Measurements from ENCODE around the gene GAN.

The GAN gene

DNA sequence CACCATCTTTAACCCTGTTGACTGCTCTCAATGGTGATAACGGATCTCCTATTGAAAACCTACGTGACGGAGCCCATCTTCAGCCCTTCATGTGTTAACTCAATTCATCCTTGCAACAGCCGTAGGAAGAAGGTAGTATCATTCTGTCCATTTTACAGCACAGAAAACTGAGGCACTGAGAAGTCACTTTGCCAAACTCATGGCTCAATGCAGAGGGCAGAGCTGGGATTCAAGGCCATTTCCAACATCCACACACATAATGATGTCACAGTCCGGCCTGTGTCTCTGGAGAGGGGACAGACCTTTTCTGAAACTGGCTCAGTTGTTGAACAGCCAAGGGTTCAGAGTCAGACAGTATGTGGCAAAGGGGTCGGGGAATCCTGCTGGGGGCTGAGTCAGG lies 77.2 kb downstream of the GAN start:
- H3K36me3 ChIP-seq (ENCODE audit: control insufficient read depth, insufficient read depth, low read length): no peaks in the 10 kb centered on the region
- H3K27ac ChIP-seq (ENCODE audit: insufficient read depth, low read length, poor library complexity, severe bottlenecking): no peak overlapping the region
- H3K27me3 ChIP-seq (replicated peaks; ENCODE audit: control insufficient read depth, insufficient read depth, low read length, poor library complexity, severe bottlenecking): no peaks in the 10 kb centered on the region
- no peak overlapping the region for H3K4me3 ChIP-seq (ENCODE audit: insufficient read depth, low read depth, low read length, poor library complexity, severe bottlenecking)
- H3K9me3 ChIP-seq (ENCODE audit: control insufficient read depth, low read length): no peaks in the 10 kb centered on the region
- no peaks in the 10 kb centered on the region for H3K4me1 ChIP-seq (ENCODE audit: control insufficient read depth, insufficient read depth, low read length, poor library complexity, severe bottlenecking)
- no peak for DNase-seq

DNA sequence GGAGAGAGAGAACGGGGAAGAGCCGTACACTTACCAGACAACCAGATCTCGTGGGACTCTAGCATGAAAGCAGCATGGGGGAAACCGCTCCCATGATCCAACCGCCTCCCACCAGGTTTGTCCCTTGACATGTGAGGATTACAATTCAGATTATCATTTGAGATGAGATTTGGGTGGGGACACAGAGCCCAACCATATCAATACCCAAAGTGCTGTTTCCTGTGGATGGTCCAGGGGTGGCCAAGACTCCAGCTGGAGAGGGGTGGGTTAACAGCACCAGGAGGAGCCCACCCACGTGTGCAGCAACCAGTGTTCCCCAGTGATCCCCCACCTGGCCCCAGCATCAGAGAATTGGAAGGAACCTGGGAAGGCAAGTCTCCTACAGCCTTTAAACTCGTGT lies 79.7 kb downstream of the GAN start:
- Histone ChIP-seq H3K4me3 (ENCODE audit: insufficient read depth, low read depth, low read length, poor library complexity, severe bottlenecking) (no peak overlapping the region), H3K27ac (ENCODE audit: insufficient read depth, low read length, poor library complexity, severe bottlenecking) (no peak overlapping the region), H3K36me3 (ENCODE audit: control insufficient read depth, insufficient read depth, low read length) (no peaks in the 10 kb centered on the region), H3K9me3 (ENCODE audit: control insufficient read depth, low read length) (no peaks in the 10 kb centered on the region), H3K27me3 (replicated peaks; ENCODE audit: control insufficient read depth, insufficient read depth, low read length, poor library complexity, severe bottlenecking) (no peaks in the 10 kb centered on the region), H3K4me1 (ENCODE audit: control insufficient read depth, insufficient read depth, low read length, poor library complexity, severe bottlenecking) (no peaks in the 10 kb centered on the region)
- no peak for DNase-seq

DNA sequence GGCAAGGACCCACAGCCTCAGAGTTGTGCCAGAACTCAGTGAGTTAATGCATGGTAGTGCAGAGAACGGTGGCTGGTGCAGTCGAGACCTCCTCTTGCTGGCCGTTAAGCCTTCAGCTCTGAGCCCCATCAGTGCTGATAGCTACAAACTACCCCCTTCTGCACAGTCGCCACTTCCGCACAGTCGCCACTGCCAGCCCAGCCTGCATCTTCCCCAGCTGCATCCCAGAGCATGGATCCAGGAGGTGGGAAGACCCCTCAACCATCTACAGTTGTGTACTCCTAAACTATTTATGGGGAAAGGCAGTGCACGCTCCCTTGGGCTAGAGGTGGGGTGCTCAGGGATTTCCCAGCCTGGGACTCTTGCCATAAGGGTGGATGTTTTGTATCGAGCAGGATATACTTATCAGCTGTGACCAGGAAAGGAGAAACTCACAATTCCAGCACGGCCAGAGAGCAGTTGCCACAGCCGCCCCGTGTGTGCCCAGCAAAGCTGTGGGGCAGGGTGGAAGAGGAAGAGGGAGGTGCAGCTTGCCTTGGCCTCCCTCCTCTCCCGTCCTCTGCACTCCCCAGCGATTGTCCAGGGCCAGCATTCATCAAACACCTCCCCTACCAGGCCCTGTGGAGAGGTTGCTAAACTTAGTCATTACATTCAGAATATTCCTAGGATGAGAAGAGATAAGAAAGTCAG lies 80.3 kb downstream of the GAN start:
- Histone ChIP-seq H3K27me3 (replicated peaks; ENCODE audit: control insufficient read depth, insufficient read depth, low read length, poor library complexity, severe bottlenecking) (no peaks in the 10 kb centered on the region), H3K4me3 (ENCODE audit: insufficient read depth, low read depth, low read length, poor library complexity, severe bottlenecking) (no peak overlapping the region), H3K27ac (ENCODE audit: insufficient read depth, low read length, poor library complexity, severe bottlenecking) (no peak overlapping the region), H3K4me1 (ENCODE audit: control insufficient read depth, insufficient read depth, low read length, poor library complexity, severe bottlenecking) (no peaks in the 10 kb centered on the region), H3K36me3 (ENCODE audit: control insufficient read depth, insufficient read depth, low read length) (no peaks in the 10 kb centered on the region), H3K9me3 (ENCODE audit: control insufficient read depth, low read length) (no peaks in the 10 kb centered on the region)
- no peak for DNase-seq

DNA sequence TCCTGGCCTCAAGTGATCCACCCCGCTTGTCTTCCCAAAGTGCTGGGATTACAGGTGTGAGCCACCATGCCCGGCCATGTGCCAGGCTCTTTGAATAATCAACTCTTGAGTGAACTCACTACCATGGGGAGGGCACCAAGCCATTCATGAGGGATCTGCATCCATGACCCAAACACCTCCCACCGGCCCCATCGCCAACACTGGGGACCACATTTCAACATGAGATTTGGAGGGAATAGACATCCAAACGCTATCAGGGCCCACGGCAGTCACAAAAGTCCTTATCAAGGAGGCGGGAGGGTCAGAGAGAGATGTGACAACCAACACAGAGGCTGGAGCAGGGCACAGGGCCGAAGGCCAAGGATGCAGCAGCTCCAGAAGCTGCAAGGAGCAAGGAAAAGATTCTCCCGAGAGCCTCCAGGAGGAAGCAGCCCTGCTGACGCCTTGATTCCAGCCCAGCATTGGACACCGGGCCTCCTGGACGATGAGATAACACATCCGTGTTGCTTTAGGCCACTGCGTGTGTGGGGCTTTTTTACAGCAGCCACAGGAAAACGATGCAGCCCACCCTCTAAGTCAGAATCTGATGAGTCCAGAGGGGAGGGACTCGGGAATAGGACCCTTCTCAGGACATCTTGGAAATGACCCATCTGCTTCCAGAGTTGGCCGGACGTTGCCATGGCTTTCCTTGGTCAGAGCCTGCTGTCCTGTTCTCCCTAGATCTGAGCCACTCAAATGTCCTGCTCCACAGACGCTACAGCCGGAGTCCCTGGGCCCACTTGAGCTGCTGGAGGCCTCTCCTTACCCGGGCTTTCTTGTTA lies 82.5 kb downstream of the GAN start:
- Histone ChIP-seq H3K27me3 (replicated peaks; ENCODE audit: control insufficient read depth, insufficient read depth, low read length, poor library complexity, severe bottlenecking) (no peaks in the 10 kb centered on the region), H3K27ac (ENCODE audit: insufficient read depth, low read length, poor library complexity, severe bottlenecking) (no peak overlapping the region), H3K4me3 (ENCODE audit: insufficient read depth, low read depth, low read length, poor library complexity, severe bottlenecking) (no peak overlapping the region), H3K9me3 (ENCODE audit: control insufficient read depth, low read length) (no peaks in the 10 kb centered on the region), H3K36me3 (ENCODE audit: control insufficient read depth, insufficient read depth, low read length) (no peaks in the 10 kb centered on the region), H3K4me1 (ENCODE audit: control insufficient read depth, insufficient read depth, low read length, poor library complexity, severe bottlenecking) (no peaks in the 10 kb centered on the region)
- DNase-seq: no peak

DNA sequence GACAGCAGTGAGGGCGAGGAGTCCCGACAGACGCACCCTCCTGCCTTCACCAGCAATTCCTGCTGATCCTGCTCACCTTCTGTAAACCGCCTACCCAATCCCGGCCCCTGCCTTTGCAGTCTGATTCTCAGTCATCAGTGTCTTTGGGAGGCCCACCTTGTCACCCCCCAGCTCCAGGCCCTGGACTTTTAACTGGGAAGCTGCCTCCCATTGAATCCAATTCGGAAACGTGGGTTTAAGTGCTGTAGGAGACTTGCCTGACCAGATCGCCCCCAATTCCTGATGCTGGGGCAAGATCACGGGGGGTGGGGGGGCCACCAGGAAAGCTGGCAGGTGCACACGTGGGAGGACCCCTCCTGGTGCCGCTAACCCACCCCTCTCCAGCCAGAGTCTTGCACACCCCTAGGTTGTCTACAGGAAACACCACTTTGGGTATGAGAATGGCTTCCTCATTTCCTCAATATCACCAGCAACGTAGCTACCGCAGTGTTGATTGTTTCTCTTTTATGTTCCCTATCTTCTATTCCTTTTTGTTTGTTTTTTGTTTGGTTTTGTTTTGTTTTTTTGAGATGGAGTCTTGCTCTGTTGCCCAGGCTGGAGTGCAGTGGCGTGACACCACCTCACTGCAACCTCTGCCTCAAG lies 83.2 kb downstream of the GAN start:
- H3K4me1 ChIP-seq (ENCODE audit: control insufficient read depth, insufficient read depth, low read length, poor library complexity, severe bottlenecking): no peaks in the 10 kb centered on the region
- H3K4me3 ChIP-seq (ENCODE audit: insufficient read depth, low read depth, low read length, poor library complexity, severe bottlenecking): no peak overlapping the region
- no peaks in the 10 kb centered on the region for H3K36me3 ChIP-seq (ENCODE audit: control insufficient read depth, insufficient read depth, low read length)
- no peaks in the 10 kb centered on the region for H3K9me3 ChIP-seq (ENCODE audit: control insufficient read depth, low read length)
- no peak overlapping the region for H3K27ac ChIP-seq (ENCODE audit: insufficient read depth, low read length, poor library complexity, severe bottlenecking)
- no peaks in the 10 kb centered on the region for H3K27me3 ChIP-seq (replicated peaks; ENCODE audit: control insufficient read depth, insufficient read depth, low read length, poor library complexity, severe bottlenecking)
- no peak for DNase-seq

DNA sequence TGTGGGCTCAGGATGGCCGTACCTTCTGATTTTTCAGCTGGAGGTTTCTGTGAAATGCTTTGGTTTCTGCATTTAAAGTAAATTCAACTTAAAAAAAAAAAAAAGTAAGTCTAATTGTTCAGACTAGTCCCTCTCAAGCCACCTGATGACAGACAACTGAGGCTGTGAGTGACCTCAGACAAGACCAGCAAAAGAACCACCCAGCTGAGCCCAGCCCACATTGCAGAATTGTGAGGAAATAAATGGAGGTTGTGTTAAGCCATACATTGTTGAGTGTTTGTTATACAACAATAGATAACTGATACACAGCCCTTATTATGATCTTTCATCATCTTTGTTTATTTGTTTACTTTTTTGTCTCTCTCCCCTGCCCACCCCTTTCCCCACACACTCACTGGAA lies 85.1 kb downstream of the GAN start:
- no peaks in the 10 kb centered on the region for H3K36me3 ChIP-seq (ENCODE audit: control insufficient read depth, insufficient read depth, low read length)
- H3K27me3 ChIP-seq (replicated peaks; ENCODE audit: control insufficient read depth, insufficient read depth, low read length, poor library complexity, severe bottlenecking): no peaks in the 10 kb centered on the region
- no peaks in the 10 kb centered on the region for H3K4me1 ChIP-seq (ENCODE audit: control insufficient read depth, insufficient read depth, low read length, poor library complexity, severe bottlenecking)
- no peak for DNase-seq
- no peak overlapping the region for H3K4me3 ChIP-seq (ENCODE audit: insufficient read depth, low read depth, low read length, poor library complexity, severe bottlenecking)
- no peak overlapping the region for H3K27ac ChIP-seq (ENCODE audit: insufficient read depth, low read length, poor library complexity, severe bottlenecking)
- H3K9me3 ChIP-seq (ENCODE audit: control insufficient read depth, low read length): no peaks in the 10 kb centered on the region

DNA sequence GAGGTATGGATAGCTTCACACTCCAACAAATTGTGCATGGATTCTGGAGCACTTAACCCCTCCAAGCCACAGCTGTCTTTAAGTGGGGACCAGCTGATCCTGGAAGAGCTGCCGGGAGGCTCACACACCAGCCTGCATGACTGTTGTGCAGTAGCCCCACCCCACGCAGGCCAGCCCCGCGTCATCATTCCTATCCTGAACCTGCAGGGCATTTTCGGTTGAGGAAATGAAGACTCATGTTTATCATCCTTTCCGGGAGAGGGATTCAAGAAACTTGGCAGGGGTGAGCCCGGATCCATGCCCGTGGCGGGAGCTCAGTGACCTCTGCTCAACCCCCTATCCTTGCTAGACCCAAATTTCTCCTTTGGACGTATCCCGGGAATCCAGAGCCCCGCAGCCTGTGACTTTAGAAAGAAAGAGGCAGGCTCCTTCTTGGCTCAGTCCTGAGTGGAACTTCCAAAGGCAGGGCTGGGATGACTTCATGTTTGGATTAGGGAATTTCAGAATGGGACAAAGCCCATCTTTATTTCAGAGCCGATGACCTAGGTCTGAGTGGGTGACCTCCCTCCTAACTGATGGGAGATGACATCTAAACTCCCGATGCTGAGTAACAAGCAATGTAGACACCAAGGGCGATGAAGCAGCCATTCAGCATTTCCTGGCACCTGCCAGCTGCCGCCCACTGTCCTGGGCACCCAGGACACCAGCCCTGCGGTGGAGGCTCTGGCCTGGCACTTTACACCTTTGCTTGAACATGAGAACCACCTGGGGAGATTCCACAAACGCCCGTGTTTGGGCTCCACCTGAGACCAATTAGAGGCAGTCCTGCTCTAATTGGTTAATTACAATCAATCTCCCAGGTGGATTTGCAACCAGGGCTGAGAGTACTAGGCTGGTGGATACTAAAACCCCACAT lies 86.5 kb downstream of the GAN start:
- Histone ChIP-seq H3K36me3 (ENCODE audit: control insufficient read depth, insufficient read depth, low read length) (no peaks in the 10 kb centered on the region), H3K27ac (ENCODE audit: insufficient read depth, low read length, poor library complexity, severe bottlenecking) (no peak overlapping the region), H3K9me3 (ENCODE audit: control insufficient read depth, low read length) (no peaks in the 10 kb centered on the region), H3K27me3 (replicated peaks; ENCODE audit: control insufficient read depth, insufficient read depth, low read length, poor library complexity, severe bottlenecking) (no peaks in the 10 kb centered on the region), H3K4me3 (ENCODE audit: insufficient read depth, low read depth, low read length, poor library complexity, severe bottlenecking) (no peak overlapping the region), H3K4me1 (ENCODE audit: control insufficient read depth, insufficient read depth, low read length, poor library complexity, severe bottlenecking) (no peaks in the 10 kb centered on the region)
- no peak for DNase-seq

DNA sequence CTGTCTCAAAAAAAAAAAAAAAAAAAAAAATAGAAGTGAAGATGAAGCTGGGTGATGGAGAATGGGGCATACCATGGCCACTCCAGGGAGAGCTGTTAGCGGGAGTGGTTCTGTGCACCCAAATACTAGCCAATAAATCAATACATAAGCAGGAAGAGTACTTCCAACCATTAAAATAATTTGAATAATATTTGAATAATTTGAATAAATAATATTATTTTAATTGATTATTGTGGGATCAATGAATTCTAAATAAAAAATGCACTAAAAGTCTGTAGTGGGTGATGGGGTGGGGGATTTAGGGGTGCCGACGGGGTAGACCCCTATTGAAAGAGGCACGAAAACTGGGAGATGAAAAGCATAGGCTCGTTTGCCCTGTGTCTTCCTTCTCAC lies 88.4 kb downstream of the GAN start:
- Histone ChIP-seq H3K27me3 (replicated peaks; ENCODE audit: control insufficient read depth, insufficient read depth, low read length, poor library complexity, severe bottlenecking) (no peaks in the 10 kb centered on the region), H3K36me3 (ENCODE audit: control insufficient read depth, insufficient read depth, low read length) (no peaks in the 10 kb centered on the region), H3K27ac (ENCODE audit: insufficient read depth, low read length, poor library complexity, severe bottlenecking) (no peak overlapping the region), H3K9me3 (ENCODE audit: control insufficient read depth, low read length) (no peaks in the 10 kb centered on the region), H3K4me1 (ENCODE audit: control insufficient read depth, insufficient read depth, low read length, poor library complexity, severe bottlenecking) (no peaks in the 10 kb centered on the region), H3K4me3 (ENCODE audit: insufficient read depth, low read depth, low read length, poor library complexity, severe bottlenecking) (no peak overlapping the region)
- no peak for DNase-seq

DNA sequence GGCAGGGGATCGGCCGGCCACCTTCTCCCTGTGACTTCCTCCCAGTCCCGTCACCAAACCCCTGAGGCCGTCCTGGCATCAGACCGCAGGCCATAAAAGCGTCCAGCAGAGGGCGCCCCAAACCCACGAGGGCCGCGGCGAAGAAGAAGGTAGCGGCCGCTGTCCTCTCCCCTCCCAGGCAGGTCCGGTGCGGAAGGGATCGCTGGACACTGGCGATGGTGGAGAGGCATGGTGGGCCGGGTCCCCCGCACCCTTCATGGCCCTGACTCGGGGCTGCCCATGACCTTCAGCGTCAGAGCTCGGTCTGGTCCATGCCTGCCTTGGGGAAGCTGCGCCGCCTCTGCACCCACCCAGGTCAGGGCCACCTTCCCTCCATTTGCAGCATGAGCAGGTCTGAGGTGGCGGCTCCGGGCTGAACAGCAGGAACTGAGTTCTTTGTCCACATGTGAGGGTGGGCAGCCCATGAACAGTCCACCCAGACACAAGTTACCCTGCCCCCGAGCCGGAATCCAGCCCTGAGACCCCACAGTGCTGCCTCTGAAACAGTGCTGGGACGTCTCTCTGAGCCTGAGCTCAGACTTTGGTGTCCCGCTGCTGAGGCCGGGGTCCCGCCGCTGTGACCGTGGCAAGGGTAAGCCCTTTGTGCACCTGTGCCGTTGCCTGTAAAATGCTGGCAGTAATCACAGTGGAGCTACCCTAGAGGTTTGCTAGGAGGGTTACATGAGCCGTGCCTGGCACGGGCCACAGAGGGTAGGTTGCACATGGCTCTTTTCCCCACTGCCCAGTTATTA lies 89.0 kb downstream of the GAN start:
- Histone ChIP-seq H3K27me3 (replicated peaks; ENCODE audit: control insufficient read depth, insufficient read depth, low read length, poor library complexity, severe bottlenecking) (no peaks in the 10 kb centered on the region), H3K36me3 (ENCODE audit: control insufficient read depth, insufficient read depth, low read length) (no peaks in the 10 kb centered on the region), H3K4me1 (ENCODE audit: control insufficient read depth, insufficient read depth, low read length, poor library complexity, severe bottlenecking) (no peaks in the 10 kb centered on the region), H3K9me3 (ENCODE audit: control insufficient read depth, low read length) (no peaks in the 10 kb centered on the region), H3K27ac (ENCODE audit: insufficient read depth, low read length, poor library complexity, severe bottlenecking) (no peak overlapping the region), H3K4me3 (ENCODE audit: insufficient read depth, low read depth, low read length, poor library complexity, severe bottlenecking) (peak overlapping the region; percentile 29)
- DNase-seq: peak; percentile 53 to 69 (median 65)
